Effector memory CD4-positive, alpha-beta T cell (primary cell): ENCODE data around the gene TTLL13.

ENCODE experiments used
- DNase-seq, 3 donors: peaks; one replicate each; pipeline ENCODE4 v3.0.0-alpha.2; 2020
- H3K27ac ChIP-seq: 2 replicates; pipeline ENCODE4 v1.7.0; 2013; ENCODE audit warnings: mild to moderate bottlenecking, low read length, moderate library complexity; ENCODE audit not compliant: insufficient read depth, poor library complexity, severe bottlenecking
- H3K27me3 ChIP-seq: replicated peaks from 2 replicates; pipeline ENCODE4 v1.7.0; 2013; ENCODE audit warnings: mild to moderate bottlenecking, low read length; ENCODE audit not compliant: insufficient read depth, control insufficient read depth, poor library complexity, severe bottlenecking
- H3K36me3 ChIP-seq: 2 replicates; pipeline ENCODE4 v1.7.0; 2013; ENCODE audit warnings: mild to moderate bottlenecking, low read length, moderate library complexity; ENCODE audit not compliant: control insufficient read depth, insufficient read depth
- H3K4me1 ChIP-seq: 2 replicates; pipeline ENCODE4 v1.7.0; 2013; ENCODE audit warnings: low read length, mild to moderate bottlenecking; ENCODE audit not compliant: control insufficient read depth, insufficient read depth, poor library complexity, severe bottlenecking
- H3K4me3 ChIP-seq: 2 replicates; pipeline ENCODE4 v1.7.0; 2013; ENCODE audit warnings: low read length, low read depth, mild to moderate bottlenecking; ENCODE audit not compliant: insufficient read depth, poor library complexity, severe bottlenecking
- H3K9me3 ChIP-seq: 2 replicates; pipeline ENCODE4 v1.7.0; 2013; ENCODE audit warnings: mild to moderate bottlenecking, low read length, moderate library complexity; ENCODE audit not compliant: control insufficient read depth

The TTLL13 gene

GRCh38 chr15:90205886-90206285 lies 43.5 kb upstream of the TTLL13 start:
- no peaks in the 10 kb centered on the region for H3K27me3 ChIP-seq
- DNase-seq: no peak
- no peaks in the 10 kb centered on the region for H3K36me3 ChIP-seq
- H3K4me3 ChIP-seq: no peak overlapping the region
- peaks cover 20% of the 10 kb centered on the region for H3K4me1 ChIP-seq
- no peak overlapping the region for H3K27ac ChIP-seq
- H3K9me3 ChIP-seq: no peaks in the 10 kb centered on the region

GRCh38 chr15:90207252-90207651 lies 42.1 kb upstream of the TTLL13 start:
- no peak overlapping the region for H3K27ac ChIP-seq
- no peak overlapping the region for H3K4me3 ChIP-seq
- H3K36me3 ChIP-seq: no peaks in the 10 kb centered on the region
- H3K27me3 ChIP-seq: no peaks in the 10 kb centered on the region
- H3K4me1 ChIP-seq: peaks cover 23% of the 10 kb centered on the region
- DNase-seq: no peak
- H3K9me3 ChIP-seq: no peaks in the 10 kb centered on the region

GRCh38 chr15:90208356-90208755 lies 41.0 kb upstream of the TTLL13 start:
- H3K36me3 ChIP-seq: no peaks in the 10 kb centered on the region
- no peak overlapping the region for H3K27ac ChIP-seq
- no peak overlapping the region for H3K4me3 ChIP-seq
- no peak for DNase-seq
- H3K4me1 ChIP-seq: peaks cover 12% of the 10 kb centered on the region
- no peaks in the 10 kb centered on the region for H3K9me3 ChIP-seq
- no peaks in the 10 kb centered on the region for H3K27me3 ChIP-seq

GRCh38 chr15:90209591-90209990 lies 39.8 kb upstream of the TTLL13 start:
- Histone ChIP-seq H3K36me3 (no peaks in the 10 kb centered on the region), H3K27ac (no peak overlapping the region)

GRCh38 chr15:90210593-90210992 lies 38.8 kb upstream of the TTLL13 start:
- no peaks in the 10 kb centered on the region for H3K36me3 ChIP-seq
- H3K9me3 ChIP-seq: no peaks in the 10 kb centered on the region
- no peak overlapping the region for H3K4me3 ChIP-seq
- no peak for DNase-seq
- peaks cover 9% of the 10 kb centered on the region for H3K4me1 ChIP-seq
- H3K27ac ChIP-seq: no peak overlapping the region
- H3K27me3 ChIP-seq: no peaks in the 10 kb centered on the region

More at GRCh38 chr15:90209591-90209990, 39.8 kb upstream of the TTLL13 start:
- no peak overlapping the region for H3K4me3 ChIP-seq
- no peaks in the 10 kb centered on the region for H3K9me3 ChIP-seq
- DNase-seq: no peak
- no peaks in the 10 kb centered on the region for H3K27me3 ChIP-seq
- peaks cover 9% of the 10 kb centered on the region for H3K4me1 ChIP-seq

GRCh38 chr15:90211009-90211408 lies 38.3 kb upstream of the TTLL13 start:
- Histone ChIP-seq H3K4me1 (peaks cover 9% of the 10 kb centered on the region), H3K27ac (no peak overlapping the region), H3K9me3 (no peaks in the 10 kb centered on the region), H3K27me3 (no peaks in the 10 kb centered on the region), H3K4me3 (no peak overlapping the region), H3K36me3 (no peaks in the 10 kb centered on the region)
- no peak for DNase-seq

GRCh38 chr15:90211440-90212143 lies 37.8 kb upstream of the TTLL13 start:
- no peak for DNase-seq
- H3K27me3 ChIP-seq: no peaks in the 10 kb centered on the region
- peaks cover 9% of the 10 kb centered on the region for H3K4me1 ChIP-seq
- no peak overlapping the region for H3K27ac ChIP-seq
- H3K36me3 ChIP-seq: no peaks in the 10 kb centered on the region
- no peak overlapping the region for H3K4me3 ChIP-seq
- H3K9me3 ChIP-seq: no peaks in the 10 kb centered on the region

GRCh38 chr15:90212221-90213098 lies 36.9 kb upstream of the TTLL13 start:
- H3K4me3 ChIP-seq: no peak overlapping the region
- no peaks in the 10 kb centered on the region for H3K27me3 ChIP-seq
- peaks cover 9% of the 10 kb centered on the region for H3K4me1 ChIP-seq
- no peak overlapping the region for H3K27ac ChIP-seq
- no peak for DNase-seq
- no peaks in the 10 kb centered on the region for H3K36me3 ChIP-seq
- H3K9me3 ChIP-seq: no peaks in the 10 kb centered on the region

- H3K27ac ChIP-seq: no peak overlapping the region
- H3K36me3 ChIP-seq: no peaks in the 10 kb centered on the region
- no peak overlapping the region for H3K4me3 ChIP-seq
- H3K4me1 ChIP-seq: peaks cover 9% of the 10 kb centered on the region
- H3K27me3 ChIP-seq: no peaks in the 10 kb centered on the region
- no peaks in the 10 kb centered on the region for H3K9me3 ChIP-seq
- no peak for DNase-seq
Measured at GRCh38 chr15:90213122-90213817, 36.1 kb upstream of the TTLL13 start.

- Histone ChIP-seq H3K4me3 (no peak overlapping the region), H3K27ac (no peak overlapping the region), H3K9me3 (no peaks in the 10 kb centered on the region), H3K36me3 (no peaks in the 10 kb centered on the region), H3K4me1 (peaks cover 9% of the 10 kb centered on the region), H3K27me3 (no peaks in the 10 kb centered on the region)
- DNase-seq: no peak
Measured at GRCh38 chr15:90213818-90214204, 35.5 kb upstream of the TTLL13 start.
